Ishikawa (cell line): ENCODE measurements around the gene CABLES1.

Experiments
- CREB1 ChIP-seq: IDR thresholded peaks from 2 replicates; pipeline ENCODE4 v1.6.1; 2012; ENCODE audit warnings: low read depth
- FOXM1 ChIP-seq: IDR thresholded peaks from 2 replicates; pipeline ENCODE4 v1.6.1; 2012; ENCODE audit warnings: low read depth, borderline replicate concordance
- MAX ChIP-seq: IDR thresholded peaks from 2 replicates; pipeline ENCODE4 v1.6.1; 2012
- RAD21 ChIP-seq: IDR thresholded peaks from 2 replicates; pipeline ENCODE4 v1.6.1; 2012; ENCODE audit warnings: low read depth
- REST ChIP-seq: IDR thresholded peaks from 2 replicates; pipeline ENCODE4 v1.6.1; 2012; ENCODE audit warnings: low read depth, mild to moderate bottlenecking
- TAF1 ChIP-seq: IDR thresholded peaks from 2 replicates; pipeline ENCODE4 v1.6.1; 2012; ENCODE audit warnings: low read depth, mild to moderate bottlenecking

- TF ChIP-seq RAD21 (no peak), CREB1 (no peak), REST (no peak), TAF1 (no peak), MAX (no peak), FOXM1 (no peak)
Observed at GRCh38 chr18:23232331-23232730, 97.0 kb downstream of the CABLES1 start.
